Upper lobe of left lung (tissue), 4 donors: Measurements from ENCODE around the gene PTCH1.

Source experiments
- EP300 ChIP-seq, 4 donors: sonication (generic); formaldehyde crosslinking; IDR thresholded peaks; one replicate each; pipeline ENCODE4 v1.5.1; 2017; ENCODE audit warnings: antibody characterized with exemption in 4 of 4, control low read depth in 2 of 4
- POLR2A ChIP-seq, 4 donors: fragments of 450-650 bp; IDR thresholded peaks; one replicate each; pipeline ENCODE4 v1.5.1; 2016 to 2017; ENCODE audit warnings: antibody characterized with exemption in 4 of 4, mild to moderate bottlenecking in 2 of 4
- TF ChIP-seq, protein P1 (sequence below), 6 experiments: fragments of 450-650 bp in 4 of 6; fragments of 200-600 bp in 2 of 6; sonication (generic) in 2 of 6; IDR thresholded peaks; one replicate each; pipeline ENCODE4 v1.5.1; 2016 to 2019; ENCODE audit warnings: antibody characterized with exemption in 6 of 6

DNA sequence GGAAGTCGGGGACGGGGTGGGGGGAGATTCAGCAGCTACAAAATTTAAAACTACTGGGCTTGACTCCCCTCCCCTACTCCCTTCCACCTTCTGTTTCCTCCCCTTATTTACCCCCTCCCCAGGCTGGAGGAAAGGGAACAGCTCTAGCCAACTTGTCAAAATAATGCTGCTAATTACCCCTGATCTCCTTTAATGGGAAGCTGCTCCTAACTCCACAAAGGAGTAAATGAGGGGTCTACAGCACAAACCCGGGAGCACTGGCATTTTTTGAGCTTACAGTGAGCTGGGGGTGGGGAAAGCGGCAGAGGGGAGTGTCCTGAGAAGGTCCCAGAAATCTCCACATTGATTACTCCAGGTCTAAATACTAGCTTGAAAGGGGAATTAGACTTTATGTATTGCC is 3.1 kb downstream of the PTCH1 start:
- TF ChIP-seq, protein P1, sequence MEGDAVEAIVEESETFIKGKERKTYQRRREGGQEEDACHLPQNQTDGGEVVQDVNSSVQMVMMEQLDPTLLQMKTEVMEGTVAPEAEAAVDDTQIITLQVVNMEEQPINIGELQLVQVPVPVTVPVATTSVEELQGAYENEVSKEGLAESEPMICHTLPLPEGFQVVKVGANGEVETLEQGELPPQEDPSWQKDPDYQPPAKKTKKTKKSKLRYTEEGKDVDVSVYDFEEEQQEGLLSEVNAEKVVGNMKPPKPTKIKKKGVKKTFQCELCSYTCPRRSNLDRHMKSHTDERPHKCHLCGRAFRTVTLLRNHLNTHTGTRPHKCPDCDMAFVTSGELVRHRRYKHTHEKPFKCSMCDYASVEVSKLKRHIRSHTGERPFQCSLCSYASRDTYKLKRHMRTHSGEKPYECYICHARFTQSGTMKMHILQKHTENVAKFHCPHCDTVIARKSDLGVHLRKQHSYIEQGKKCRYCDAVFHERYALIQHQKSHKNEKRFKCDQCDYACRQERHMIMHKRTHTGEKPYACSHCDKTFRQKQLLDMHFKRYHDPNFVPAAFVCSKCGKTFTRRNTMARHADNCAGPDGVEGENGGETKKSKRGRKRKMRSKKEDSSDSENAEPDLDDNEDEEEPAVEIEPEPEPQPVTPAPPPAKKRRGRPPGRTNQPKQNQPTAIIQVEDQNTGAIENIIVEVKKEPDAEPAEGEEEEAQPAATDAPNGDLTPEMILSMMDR (IDR thresholded peaks at IDR 0.05): no peak
- no peak for TF ChIP-seq POLR2A (IDR thresholded peaks at IDR 0.05)
- no peak for TF ChIP-seq EP300 (IDR thresholded peaks at IDR 0.05)
